ENCODE data around the gene GRK5.

GRK5 gene

GRCh38 chr10:119248184-119248583 is 40.8 kb downstream of the GRK5 start:
- Histone ChIP-seq H3K36me3 (ENCODE audit: insufficient read depth, low read length) (no peaks in the 10 kb centered on the region), H3K27me3 (ENCODE audit: insufficient read depth, low read length, poor library complexity) (no peaks in the 10 kb centered on the region), H3K79me2 (ENCODE audit: insufficient read depth, low read length) (peaks cover 10% of the 10 kb centered on the region), H4K20me1 (ENCODE audit: insufficient read depth, low read length) (peaks cover 16% of the 10 kb centered on the region), H3K4me2 (ENCODE audit: insufficient read depth, low read length) (no peak overlapping the region), H3K4me3 (ENCODE audit: low read depth in 1 of 2, low read length in 2 of 2) (no peak overlapping the region), H3K4me1 (ENCODE audit: insufficient read depth, low read length) (no peaks in the 10 kb centered on the region), H3K27ac (ENCODE audit: low read length) (no peak overlapping the region), H2AFZ (ENCODE audit: low read depth, low read length) (no peak overlapping the region), H3K9me3 (ENCODE audit: insufficient read depth, low read length, severe bottlenecking) (no peaks in the 10 kb centered on the region), H3K9ac (ENCODE audit: low read depth, low read length) (no peak overlapping the region)
- ATAC-seq (ENCODE audit: insufficient read depth, low read depth) (no peak), DNase-seq (no peak)
- TF ChIP-seq EZH2 (IDR thresholded peaks at IDR 0.05; ENCODE audit: borderline replicate concordance, low read depth, low read length, severe bottlenecking): no peak
- no peak for TF ChIP-seq CTCF (IDR thresholded peaks at IDR 0.05; ENCODE audit: borderline replicate concordance, extremely low read depth, low read length, poor library complexity, severe bottlenecking)

GRCh38 chr10:119248681-119249080 is 41.3 kb downstream of the GRK5 start:
- TF ChIP-seq CTCF (IDR thresholded peaks at IDR 0.05; ENCODE audit: borderline replicate concordance, extremely low read depth, low read length, poor library complexity, severe bottlenecking) (no peak), EZH2 (IDR thresholded peaks at IDR 0.05; ENCODE audit: borderline replicate concordance, low read depth, low read length, severe bottlenecking) (no peak)
- Histone ChIP-seq H3K27me3 (ENCODE audit: insufficient read depth, low read length, poor library complexity) (no peaks in the 10 kb centered on the region), H3K9ac (ENCODE audit: low read depth, low read length) (no peak overlapping the region), H3K27ac (ENCODE audit: low read length) (no peak overlapping the region), H3K36me3 (ENCODE audit: insufficient read depth, low read length) (no peaks in the 10 kb centered on the region), H3K4me1 (ENCODE audit: insufficient read depth, low read length) (no peaks in the 10 kb centered on the region), H3K9me3 (ENCODE audit: insufficient read depth, low read length, severe bottlenecking) (no peaks in the 10 kb centered on the region), H4K20me1 (ENCODE audit: insufficient read depth, low read length) (peaks cover 21% of the 10 kb centered on the region), H2AFZ (ENCODE audit: low read depth, low read length) (no peak overlapping the region), H3K79me2 (ENCODE audit: insufficient read depth, low read length) (peaks cover 13% of the 10 kb centered on the region), H3K4me3 (ENCODE audit: low read depth in 1 of 2, low read length in 2 of 2) (no peak overlapping the region), H3K4me2 (ENCODE audit: insufficient read depth, low read length) (no peak overlapping the region)
- ATAC-seq (ENCODE audit: insufficient read depth, low read depth) (no peak), DNase-seq (no peak)

- no peak for DNase-seq
- no peak overlapping the region for H2AFZ ChIP-seq (ENCODE audit: low read depth, low read length)
- no peak for ATAC-seq (ENCODE audit: insufficient read depth, low read depth)
- no peak overlapping the region for H3K27ac ChIP-seq (ENCODE audit: low read length)
- H3K4me3 ChIP-seq (ENCODE audit: low read depth in 1 of 2, low read length in 2 of 2): no peak overlapping the region
- H3K36me3 ChIP-seq (ENCODE audit: insufficient read depth, low read length): no peaks in the 10 kb centered on the region
- H3K4me1 ChIP-seq (ENCODE audit: insufficient read depth, low read length): no peaks in the 10 kb centered on the region
- TF ChIP-seq CTCF (IDR thresholded peaks at IDR 0.05; ENCODE audit: borderline replicate concordance, extremely low read depth, low read length, poor library complexity, severe bottlenecking) (no peak), EZH2 (IDR thresholded peaks at IDR 0.05; ENCODE audit: borderline replicate concordance, low read depth, low read length, severe bottlenecking) (no peak)
- peaks cover 34% of the 10 kb centered on the region for H4K20me1 ChIP-seq (ENCODE audit: insufficient read depth, low read length)
- peaks cover 13% of the 10 kb centered on the region for H3K79me2 ChIP-seq (ENCODE audit: insufficient read depth, low read length)
- H3K9me3 ChIP-seq (ENCODE audit: insufficient read depth, low read length, severe bottlenecking): no peaks in the 10 kb centered on the region
- no peak overlapping the region for H3K4me2 ChIP-seq (ENCODE audit: insufficient read depth, low read length)
- H3K27me3 ChIP-seq (ENCODE audit: insufficient read depth, low read length, poor library complexity): no peaks in the 10 kb centered on the region
- H3K9ac ChIP-seq (ENCODE audit: low read depth, low read length): no peak overlapping the region
Measured at GRCh38 chr10:119250641-119251314, 43.4 kb downstream of the GRK5 start.
